Measurements from ENCODE around the gene PLEK.

DNA sequence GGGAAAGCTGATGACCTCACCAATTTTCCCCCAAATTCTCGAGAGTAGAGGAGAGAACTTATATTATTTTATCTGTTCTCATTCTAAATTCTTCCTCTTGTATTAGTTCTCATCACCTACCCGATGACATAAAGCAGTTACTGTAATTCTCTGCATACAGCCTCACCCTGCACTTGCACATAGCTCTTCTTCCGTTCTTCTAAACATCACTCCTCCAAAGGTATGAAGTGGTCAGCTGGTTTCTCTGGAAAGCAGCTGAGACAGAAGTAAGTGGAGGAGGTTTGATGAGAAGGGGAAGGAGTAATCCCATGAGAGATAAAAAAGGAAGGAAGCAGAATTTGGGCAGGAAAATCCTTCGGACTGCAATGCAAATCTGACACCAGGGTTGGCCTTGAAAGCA, 63.0 kb downstream of the PLEK start:
- TF ChIP-seq, protein P1, sequence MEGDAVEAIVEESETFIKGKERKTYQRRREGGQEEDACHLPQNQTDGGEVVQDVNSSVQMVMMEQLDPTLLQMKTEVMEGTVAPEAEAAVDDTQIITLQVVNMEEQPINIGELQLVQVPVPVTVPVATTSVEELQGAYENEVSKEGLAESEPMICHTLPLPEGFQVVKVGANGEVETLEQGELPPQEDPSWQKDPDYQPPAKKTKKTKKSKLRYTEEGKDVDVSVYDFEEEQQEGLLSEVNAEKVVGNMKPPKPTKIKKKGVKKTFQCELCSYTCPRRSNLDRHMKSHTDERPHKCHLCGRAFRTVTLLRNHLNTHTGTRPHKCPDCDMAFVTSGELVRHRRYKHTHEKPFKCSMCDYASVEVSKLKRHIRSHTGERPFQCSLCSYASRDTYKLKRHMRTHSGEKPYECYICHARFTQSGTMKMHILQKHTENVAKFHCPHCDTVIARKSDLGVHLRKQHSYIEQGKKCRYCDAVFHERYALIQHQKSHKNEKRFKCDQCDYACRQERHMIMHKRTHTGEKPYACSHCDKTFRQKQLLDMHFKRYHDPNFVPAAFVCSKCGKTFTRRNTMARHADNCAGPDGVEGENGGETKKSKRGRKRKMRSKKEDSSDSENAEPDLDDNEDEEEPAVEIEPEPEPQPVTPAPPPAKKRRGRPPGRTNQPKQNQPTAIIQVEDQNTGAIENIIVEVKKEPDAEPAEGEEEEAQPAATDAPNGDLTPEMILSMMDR (IDR thresholded peaks at IDR 0.05), result no peak
- TF ChIP-seq POLR2A (IDR thresholded peaks at IDR 0.05), result no peak

Data from right lobe of liver (tissue), 4 donors.